Activated naive CD8-positive, alpha-beta T cell treated with anti-CD3 and anti-CD28 coated beads, Interleukin-2, amount 10 ng/mL, durations not matched to agents 7 days and 5 days (primary cell): ENCODE data around the gene FRMPD2. TPM values are rescaled to one million over a fixed set of nuclear protein-coding genes. Genes with fewer than 3 reads are reported as not detected.

ENCODE experiments used
- ATAC-seq: fragments of 150-1000 bp; cut with Tn5 transposase; one replicate; pipeline ENCODE4 v1.10.0; 2021; ENCODE audit warnings: low read depth, moderate library complexity
- POLR2A ChIA-PET: fragments of 350-600 bp; sonication (Branson Sonifier 250); formaldehyde crosslinking; loops from one replicate; lab custom pipeline; 2021; ENCODE audit warnings: antibody characterized with exemption; lab: Charles Lee
- DNase-seq: peaks from one replicate; pipeline ENCODE4 v3.0.0; 2021
- H3K27ac Mint-ChIP-seq: one replicate; pipeline ENCODE4 v1.8.0; 2022; ENCODE audit warnings: mild to moderate bottlenecking, mixed read lengths
- H3K27me3 Mint-ChIP-seq: one replicate; pipeline ENCODE4 v1.8.0; 2022; ENCODE audit warnings: mild to moderate bottlenecking, moderate library complexity, mixed read lengths
- H3K36me3 Mint-ChIP-seq: one replicate; pipeline ENCODE4 v1.8.0; 2021; ENCODE audit warnings: mild to moderate bottlenecking, mixed read lengths
- H3K4me1 Mint-ChIP-seq: one replicate; pipeline ENCODE4 v1.8.0; 2021; ENCODE audit warnings: mixed read lengths
- H3K4me3 Mint-ChIP-seq: one replicate; pipeline ENCODE4 v1.8.0; 2022; ENCODE audit warnings: mild to moderate bottlenecking, moderate library complexity, mixed read lengths
- H3K9me3 Mint-ChIP-seq: one replicate; pipeline ENCODE4 v1.8.0; 2021; ENCODE audit warnings: mixed read lengths
- total RNA-seq, 2 experiments: library from RNA; stranded (reverse); gene quantifications; one replicate each; pipeline ENCODE4 v1.2.3, GENCODE V29; 2021

Gene FRMPD2
- total RNA-seq, 2 experiments from 2014 or later = not detected

DNA sequence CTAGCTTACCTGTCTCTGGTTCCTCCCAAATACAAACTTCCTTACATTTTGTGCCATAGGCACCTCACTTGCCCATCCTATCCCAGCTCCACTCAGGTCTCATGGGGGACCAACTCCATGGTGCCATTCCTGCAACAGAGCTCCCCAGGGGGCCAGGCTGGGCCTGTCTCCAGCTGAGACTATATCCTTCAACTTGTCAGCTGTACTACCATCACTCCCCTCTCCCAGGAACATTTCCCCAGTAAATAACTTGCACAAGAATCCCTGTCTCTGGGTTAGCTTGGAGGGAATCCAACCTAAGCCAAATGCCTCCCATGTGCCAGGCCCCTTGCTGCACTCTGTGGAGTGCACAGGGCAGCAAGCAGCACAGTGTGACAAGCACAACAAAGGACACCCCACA lies 33.2 kb downstream of the FRMPD2 start:
- Mint-ChIP-seq H3K36me3 (no peaks in the 10 kb centered on the region), H3K27me3 (peaks cover 2% of the 10 kb centered on the region), H3K27ac (no peak overlapping the region), H3K9me3 (no peaks in the 10 kb centered on the region), H3K4me1 (no peaks in the 10 kb centered on the region), H3K4me3 (no peak overlapping the region)
- no peak for DNase-seq
- no peak for ATAC-seq
- POLR2A ChIA-PET = no interaction called here

DNA sequence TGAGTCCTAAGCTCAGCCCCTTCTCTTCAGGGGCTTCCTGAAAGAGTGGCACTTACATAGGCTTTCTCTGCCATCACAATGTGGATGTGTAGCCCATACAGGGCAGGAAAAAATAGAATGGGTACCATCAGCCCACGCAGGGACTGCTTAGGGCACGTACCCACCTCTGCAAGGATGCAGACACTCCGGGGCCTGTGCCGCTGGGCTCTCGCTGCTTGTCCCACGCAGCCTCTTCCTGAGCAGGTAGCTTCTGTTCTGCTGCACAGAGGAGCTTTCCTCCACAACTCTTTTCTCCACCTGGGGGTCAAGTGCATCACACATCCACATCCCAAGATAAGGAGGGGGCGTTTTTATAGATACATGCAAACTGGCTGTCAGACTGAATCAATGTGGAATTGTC lies 34.3 kb downstream of the FRMPD2 start:
- peaks cover 2% of the 10 kb centered on the region for H3K27me3 Mint-ChIP-seq
- ATAC-seq = no peak

DNA sequence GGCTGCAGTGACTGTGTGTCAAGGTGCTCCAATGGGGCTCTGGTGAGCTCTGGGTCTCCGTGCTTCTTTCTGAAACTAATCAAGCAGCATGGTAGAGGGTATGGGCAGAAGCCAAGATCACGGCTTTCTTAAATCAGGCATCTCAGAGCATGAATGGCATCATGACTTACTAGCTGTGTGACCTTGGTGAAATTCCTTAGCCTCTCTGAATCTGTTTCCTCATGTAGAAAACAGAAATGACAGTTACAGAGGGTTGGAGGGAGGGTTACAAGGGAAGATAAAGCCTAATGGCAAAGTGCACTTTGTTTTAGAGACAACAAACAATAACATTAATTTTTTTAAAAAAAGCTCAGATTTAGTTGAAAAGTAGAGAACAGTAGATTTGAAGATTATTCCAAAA lies 34.9 kb downstream of the FRMPD2 start:
- Mint-ChIP-seq H3K27me3 (peaks cover 2% of the 10 kb centered on the region), H3K36me3 (no peaks in the 10 kb centered on the region), H3K9me3 (no peaks in the 10 kb centered on the region), H3K4me3 (no peak overlapping the region), H3K27ac (no peak overlapping the region), H3K4me1 (no peaks in the 10 kb centered on the region)
- ATAC-seq (no peak), DNase-seq (no peak)
- POLR2A ChIA-PET = no interaction called here

More for the DNA sequence above, 34.3 kb downstream of the FRMPD2 start:
- H3K36me3 Mint-ChIP-seq = no peaks in the 10 kb centered on the region
- H3K4me3 Mint-ChIP-seq = no peak overlapping the region
- POLR2A ChIA-PET = no interaction called here
- no peak overlapping the region for H3K27ac Mint-ChIP-seq
- no peak for DNase-seq
- no peaks in the 10 kb centered on the region for H3K4me1 Mint-ChIP-seq
- no peaks in the 10 kb centered on the region for H3K9me3 Mint-ChIP-seq

DNA sequence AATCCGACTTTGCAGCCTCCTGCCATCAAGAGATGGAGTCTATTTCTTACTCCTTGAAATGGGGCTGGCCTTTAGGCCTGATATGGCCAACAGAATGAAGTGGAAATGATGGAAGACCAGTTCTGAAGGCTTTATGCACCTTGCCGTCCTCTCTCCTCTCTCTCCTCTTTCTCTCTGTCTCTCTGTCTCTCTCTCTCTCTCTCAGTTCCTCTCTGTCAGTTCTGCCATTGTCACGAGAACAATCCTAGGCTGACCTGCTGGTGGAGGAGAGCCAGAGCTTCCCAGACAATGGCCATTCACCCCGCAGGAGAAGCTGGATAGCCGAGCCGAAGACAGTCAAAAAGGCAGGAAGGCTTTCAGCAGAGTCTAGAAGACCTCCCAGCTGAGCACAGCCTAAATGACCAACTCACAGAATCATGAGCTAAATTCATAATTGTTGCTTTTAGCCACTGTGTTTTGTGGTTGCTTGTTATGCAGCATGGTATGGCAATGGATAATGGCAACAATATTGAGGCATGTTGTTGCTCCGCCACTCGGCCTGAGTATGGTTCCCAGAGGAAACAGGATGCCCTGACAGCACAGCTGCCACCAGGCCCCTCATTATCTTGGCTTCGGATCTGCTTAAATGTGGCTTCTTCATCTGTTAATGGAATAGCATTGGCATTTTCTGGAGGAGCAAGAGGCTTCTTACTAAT lies 35.5 kb downstream of the FRMPD2 start:
- Mint-ChIP-seq H3K36me3 (no peaks in the 10 kb centered on the region), H3K27ac (no peak overlapping the region), H3K9me3 (no peaks in the 10 kb centered on the region), H3K27me3 (no peaks in the 10 kb centered on the region), H3K4me1 (no peaks in the 10 kb centered on the region), H3K4me3 (no peak overlapping the region)
- POLR2A ChIA-PET = no interaction called here
- DNase-seq = no peak
- no peak for ATAC-seq

DNA sequence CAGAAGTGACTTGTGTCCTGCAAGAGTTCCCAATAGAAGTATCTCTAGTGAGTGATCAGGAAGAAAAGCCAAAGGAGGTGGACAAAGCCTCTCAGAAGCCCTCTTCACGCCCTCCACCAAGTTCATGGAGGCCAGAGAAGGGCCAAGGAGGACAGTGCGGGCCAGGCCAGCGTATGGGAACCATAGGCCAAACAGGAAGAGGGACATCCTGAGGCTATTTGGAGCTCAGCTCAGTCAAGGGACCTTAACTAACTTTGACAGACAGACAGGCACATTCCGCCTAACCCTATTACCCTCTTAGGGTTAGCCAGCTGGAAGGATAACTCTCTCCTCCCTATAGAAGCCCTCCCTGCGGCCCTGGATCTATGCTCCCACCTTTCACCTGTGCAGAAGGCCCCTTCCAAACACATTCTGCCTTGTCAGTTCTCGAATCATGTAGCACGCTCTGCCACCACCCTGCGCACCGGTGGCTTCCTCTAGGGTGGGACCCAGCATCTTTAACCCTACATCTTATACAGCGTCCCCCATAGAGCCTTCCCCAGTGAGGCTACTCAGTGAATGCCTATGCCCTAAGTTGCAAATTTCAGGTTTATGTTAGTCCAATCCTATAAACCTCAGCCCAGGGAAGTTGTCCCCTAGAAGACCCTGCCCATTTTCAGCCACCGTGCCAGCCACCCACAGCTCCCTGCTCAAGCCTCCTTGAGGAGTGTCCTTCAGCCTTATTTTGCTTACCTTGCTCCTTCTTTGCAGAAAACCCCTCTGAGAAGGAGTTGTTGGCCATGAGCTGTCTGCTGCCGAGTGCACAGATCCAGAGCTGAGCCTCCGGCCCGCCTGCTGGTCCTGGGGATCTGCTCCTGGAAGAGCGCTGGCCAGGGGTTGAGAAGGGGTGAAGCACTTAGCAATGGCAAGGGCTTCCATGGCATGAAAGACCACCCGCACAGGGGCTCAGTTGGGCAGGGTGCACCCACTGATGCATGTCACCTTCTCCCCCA lies 36.9 kb downstream of the FRMPD2 start:
- no peak for ATAC-seq
- H3K4me3 Mint-ChIP-seq = no peak overlapping the region
- no peak overlapping the region for H3K27ac Mint-ChIP-seq
- no peaks in the 10 kb centered on the region for H3K36me3 Mint-ChIP-seq
- POLR2A ChIA-PET = interaction anchor here (0.6 kb wide), 1 partner anchor 9 kb away, joined by 3 read pairs; no protein-coding TSS in a partner anchor
- no peaks in the 10 kb centered on the region for H3K9me3 Mint-ChIP-seq
- H3K27me3 Mint-ChIP-seq = no peaks in the 10 kb centered on the region
- H3K4me1 Mint-ChIP-seq = no peaks in the 10 kb centered on the region
- DNase-seq = no peak

DNA sequence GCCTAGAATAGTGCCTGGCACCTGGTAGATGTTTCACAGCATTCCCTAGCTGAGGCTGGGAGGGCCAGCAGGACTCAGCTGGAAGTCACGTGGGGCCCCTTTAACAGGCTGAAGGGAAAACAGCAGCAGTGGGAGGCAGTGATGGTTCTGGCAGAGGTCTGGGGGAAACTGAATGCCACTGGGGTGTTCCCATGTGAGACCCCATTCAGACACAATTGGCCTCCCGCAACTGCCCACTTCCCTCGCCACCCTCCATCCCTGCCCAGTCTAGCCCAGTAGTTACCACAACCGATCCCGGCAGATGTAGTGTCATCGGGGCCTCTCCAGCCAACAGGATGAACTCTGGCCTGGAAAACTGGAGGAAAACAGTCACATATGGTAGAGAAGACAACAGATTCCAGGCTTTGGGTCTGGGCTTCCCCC lies 38.3 kb downstream of the FRMPD2 start:
- Mint-ChIP-seq H3K4me1 (peaks cover 4% of the 10 kb centered on the region), H3K27me3 (no peaks in the 10 kb centered on the region), H3K4me3 (no peak overlapping the region), H3K27ac (no peak overlapping the region), H3K9me3 (no peaks in the 10 kb centered on the region), H3K36me3 (no peaks in the 10 kb centered on the region)
- ATAC-seq = no peak
- DNase-seq = no peak
- POLR2A ChIA-PET = no interaction called here

DNA sequence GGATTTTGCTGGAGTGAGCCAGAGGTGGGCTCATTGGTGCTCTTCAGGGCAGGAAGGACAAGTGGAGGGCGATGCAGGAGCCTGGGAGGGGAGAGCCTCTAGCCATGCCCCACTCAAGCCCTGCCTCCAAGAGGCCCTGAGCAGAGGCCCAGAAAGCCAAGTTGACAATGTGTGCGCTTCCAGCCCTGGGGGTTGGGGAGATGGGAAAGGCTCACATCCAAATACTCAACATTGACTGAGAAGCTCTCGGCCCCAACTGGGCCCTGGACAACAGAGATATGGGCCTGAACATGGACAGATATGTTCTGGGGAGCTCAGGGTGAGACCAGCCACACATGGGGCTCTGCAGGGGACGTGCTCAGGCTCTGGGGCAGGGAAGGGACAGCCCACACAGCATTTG lies 39.0 kb downstream of the FRMPD2 start:
- Mint-ChIP-seq H3K27ac (no peak overlapping the region), H3K36me3 (no peaks in the 10 kb centered on the region), H3K9me3 (no peaks in the 10 kb centered on the region), H3K4me3 (no peak overlapping the region), H3K4me1 (peaks cover 4% of the 10 kb centered on the region), H3K27me3 (peaks cover 4% of the 10 kb centered on the region)
- DNase-seq (no peak), ATAC-seq (no peak)
- POLR2A ChIA-PET = no interaction called here

DNA sequence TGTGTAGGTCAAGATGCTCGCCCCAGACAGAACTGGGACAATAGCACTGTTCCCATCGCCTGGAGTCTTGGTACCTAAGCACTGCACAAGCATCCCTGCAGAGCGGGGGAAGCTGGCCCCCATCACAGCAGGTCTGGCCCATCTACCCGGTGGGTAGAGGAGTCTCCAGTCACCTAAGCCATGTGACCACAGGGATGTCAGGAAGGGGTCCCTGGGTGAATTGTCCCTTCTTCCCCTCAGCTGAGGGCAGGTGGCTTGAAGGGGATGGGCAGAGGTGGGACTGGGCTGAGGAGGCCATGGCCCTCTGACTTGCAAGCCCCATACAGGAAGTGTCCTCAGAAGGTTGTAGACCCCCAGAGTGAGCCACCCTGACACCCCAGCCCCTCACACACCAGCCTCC lies 39.7 kb downstream of the FRMPD2 start:
- no peak overlapping the region for H3K4me3 Mint-ChIP-seq
- ATAC-seq = no peak
- POLR2A ChIA-PET = no interaction called here
- DNase-seq = no peak
- no peaks in the 10 kb centered on the region for H3K9me3 Mint-ChIP-seq
- H3K27ac Mint-ChIP-seq = no peak overlapping the region
- H3K27me3 Mint-ChIP-seq = peaks cover 4% of the 10 kb centered on the region
- H3K36me3 Mint-ChIP-seq = no peaks in the 10 kb centered on the region
- peaks cover 4% of the 10 kb centered on the region for H3K4me1 Mint-ChIP-seq

DNA sequence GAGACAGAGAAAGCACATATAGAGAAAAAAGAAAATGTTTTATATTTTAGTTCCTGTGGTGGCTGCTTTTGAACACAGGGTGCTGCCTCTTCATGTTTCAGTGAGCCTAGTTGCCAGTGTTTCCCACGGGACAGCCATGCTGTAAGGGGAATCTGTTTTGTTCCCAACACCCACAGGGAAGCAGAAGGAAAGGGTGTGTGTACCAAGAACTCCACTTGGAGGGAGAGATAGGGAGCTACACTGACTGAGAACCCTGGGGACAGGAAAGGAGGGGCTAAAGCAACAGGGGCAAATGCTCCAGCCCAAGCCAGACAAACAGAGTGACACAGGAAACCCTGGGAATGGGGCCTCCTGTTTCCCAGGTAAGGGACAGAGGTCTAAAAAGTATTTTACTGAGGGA lies 40.2 kb downstream of the FRMPD2 start:
- Mint-ChIP-seq H3K27ac (no peak overlapping the region), H3K4me1 (peaks cover 4% of the 10 kb centered on the region), H3K9me3 (no peaks in the 10 kb centered on the region), H3K27me3 (peaks cover 4% of the 10 kb centered on the region), H3K4me3 (no peak overlapping the region), H3K36me3 (no peaks in the 10 kb centered on the region)
- DNase-seq (no peak), ATAC-seq (no peak)
- POLR2A ChIA-PET = no interaction called here

DNA sequence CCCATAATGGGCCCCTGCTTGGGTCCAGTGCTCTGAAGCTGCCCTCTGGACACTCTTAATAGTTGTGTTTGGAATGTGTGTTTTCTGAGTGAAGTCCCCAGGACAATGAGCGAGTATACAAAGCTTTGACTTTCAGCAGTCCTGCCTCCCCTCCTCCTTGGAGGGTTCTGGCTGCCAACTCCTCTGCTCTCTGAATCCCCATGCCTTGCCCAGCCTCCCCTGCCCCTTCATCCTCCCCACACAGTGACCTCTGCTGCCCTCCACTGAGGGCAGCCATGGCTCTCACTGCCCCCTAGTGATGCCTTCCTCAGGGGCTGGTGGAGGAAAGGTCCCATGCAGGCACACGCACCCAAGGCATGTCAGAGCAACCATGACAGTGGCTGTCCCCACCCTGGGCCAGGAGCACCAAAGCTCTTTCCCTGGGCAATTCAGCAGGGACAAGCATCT lies 40.9 kb downstream of the FRMPD2 start:
- ATAC-seq = no peak
- H3K36me3 Mint-ChIP-seq = no peaks in the 10 kb centered on the region
- H3K27ac Mint-ChIP-seq = no peak overlapping the region
- no peak for DNase-seq
- peaks cover 4% of the 10 kb centered on the region for H3K4me1 Mint-ChIP-seq
- POLR2A ChIA-PET = no interaction called here
- peaks cover 4% of the 10 kb centered on the region for H3K27me3 Mint-ChIP-seq
- no peaks in the 10 kb centered on the region for H3K9me3 Mint-ChIP-seq
- no peak overlapping the region for H3K4me3 Mint-ChIP-seq

DNA sequence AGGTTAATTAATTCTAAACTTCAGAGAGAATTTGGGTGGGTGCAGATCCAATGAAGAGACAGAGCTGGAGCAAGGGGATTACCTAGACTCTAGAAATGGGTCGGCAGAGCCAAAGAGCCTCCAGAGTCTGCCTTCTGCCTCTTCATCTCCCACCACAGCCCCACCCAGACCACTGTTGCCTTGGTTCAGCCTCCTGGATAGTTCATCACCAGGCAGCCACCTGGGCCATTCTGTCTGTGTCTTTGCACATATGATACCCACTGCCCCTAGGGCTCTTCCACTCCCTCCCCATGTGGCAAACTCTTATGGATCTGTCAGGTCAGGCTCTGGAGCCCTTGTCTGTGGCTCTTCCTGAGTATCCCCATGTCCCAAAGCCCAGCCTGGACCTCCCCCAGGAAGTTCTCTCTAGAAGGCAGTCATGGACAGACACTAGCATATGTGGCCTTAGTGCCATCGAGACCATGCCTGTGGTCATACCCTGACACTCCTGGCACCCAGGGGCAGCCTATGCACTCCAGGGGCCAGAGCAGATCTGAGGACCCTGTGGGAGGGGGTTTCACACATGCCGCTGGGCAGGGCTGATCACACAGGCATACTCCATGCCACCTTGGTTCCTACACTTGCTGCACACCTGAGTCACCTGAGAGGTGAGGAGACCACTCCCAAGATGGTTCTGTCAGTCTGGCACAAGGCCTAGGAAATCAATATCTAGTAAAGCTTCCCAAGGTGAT lies 41.6 kb downstream of the FRMPD2 start:
- Mint-ChIP-seq H3K4me1 (peaks cover 4% of the 10 kb centered on the region), H3K4me3 (no peak overlapping the region), H3K36me3 (no peaks in the 10 kb centered on the region), H3K9me3 (no peaks in the 10 kb centered on the region), H3K27ac (no peak overlapping the region), H3K27me3 (peaks cover 4% of the 10 kb centered on the region)
- DNase-seq (no peak), ATAC-seq (no peak)
- POLR2A ChIA-PET = no interaction called here

DNA sequence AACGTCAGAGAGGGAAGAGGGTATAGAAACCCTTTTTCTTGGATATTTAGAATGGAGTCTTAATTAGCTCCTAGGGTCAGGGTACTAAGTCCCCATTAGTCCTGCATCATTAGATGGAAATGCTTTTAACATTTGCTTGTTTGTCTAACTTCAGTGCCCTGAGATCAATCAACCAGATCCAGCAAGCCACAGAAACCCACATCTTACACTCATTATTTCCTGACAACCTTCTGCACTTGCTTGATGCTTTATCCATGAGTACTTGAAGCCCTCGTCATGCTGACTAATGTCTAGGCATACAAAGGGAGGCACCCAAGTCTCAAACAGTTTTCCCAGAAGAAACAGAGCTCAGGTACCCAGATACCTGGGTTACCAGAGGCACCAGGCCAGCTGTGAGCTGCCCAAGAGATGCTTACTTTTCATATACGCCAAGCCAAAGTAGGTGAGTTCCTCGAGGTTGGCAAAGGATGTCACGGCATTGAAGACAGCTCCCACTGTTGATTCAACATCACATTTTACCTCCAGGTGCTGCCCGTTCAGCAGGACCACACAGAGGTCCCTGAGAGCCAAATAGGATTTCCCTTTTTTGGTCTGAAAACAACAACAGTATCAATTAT lies 42.7 kb downstream of the FRMPD2 start:
- H3K27ac Mint-ChIP-seq = no peak overlapping the region
- no peaks in the 10 kb centered on the region for H3K36me3 Mint-ChIP-seq
- peaks cover 4% of the 10 kb centered on the region for H3K4me1 Mint-ChIP-seq
- POLR2A ChIA-PET = no interaction called here
- peaks cover 15% of the 10 kb centered on the region for H3K27me3 Mint-ChIP-seq
- H3K9me3 Mint-ChIP-seq = no peaks in the 10 kb centered on the region
- H3K4me3 Mint-ChIP-seq = no peak overlapping the region
- no peak for ATAC-seq
- DNase-seq = no peak

DNA sequence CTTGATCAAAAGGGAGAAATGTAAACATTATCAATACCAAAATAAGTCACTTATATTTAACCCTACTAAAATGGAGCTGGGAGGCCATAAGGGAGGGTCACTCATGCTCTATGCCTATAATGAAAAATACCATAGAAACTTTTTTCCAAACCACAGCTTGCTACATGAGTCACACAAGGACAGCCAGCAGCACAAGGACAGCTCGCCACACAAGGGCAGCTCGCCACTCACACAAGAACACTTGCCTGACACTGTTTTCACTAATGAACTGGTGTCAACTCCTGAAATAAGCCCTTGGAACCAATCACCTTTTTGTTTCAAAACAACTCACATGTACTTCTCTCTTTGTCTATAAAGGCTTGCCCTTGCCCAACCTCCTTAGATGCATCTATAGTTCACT lies 43.3 kb downstream of the FRMPD2 start:
- Mint-ChIP-seq H3K27ac (no peak overlapping the region), H3K9me3 (no peaks in the 10 kb centered on the region), H3K4me1 (peaks cover 4% of the 10 kb centered on the region), H3K4me3 (no peak overlapping the region), H3K27me3 (peaks cover 21% of the 10 kb centered on the region), H3K36me3 (no peaks in the 10 kb centered on the region)
- POLR2A ChIA-PET = no interaction called here
- ATAC-seq (no peak), DNase-seq (no peak)
